H9 (cell line): ENCODE results near the gene APBA2. TPM values are rescaled to one million over a fixed set of nuclear protein-coding genes. Genes with fewer than 3 reads are reported as not detected.

Experiments
- DNase-seq: peaks from one replicate; pipeline ENCODE4 v3.0.0-alpha.2; 2017
- H2AFZ ChIP-seq: one replicate; pipeline ENCODE4 v1.6.1; 2013; ENCODE audit warnings: mild to moderate bottlenecking, low read length, control low read depth, moderate library complexity
- H2AK5ac ChIP-seq: 2 replicates; pipeline ENCODE4 v1.6.1; 2013; ENCODE audit warnings: low read length, control low read depth, mixed read lengths; ENCODE audit not compliant: insufficient read length
- H2BK120ac ChIP-seq: one replicate; pipeline ENCODE4 v1.6.1; 2013; ENCODE audit warnings: low read depth, mild to moderate bottlenecking, low read length, control low read depth, inconsistent platforms; ENCODE audit not compliant: poor library complexity, severe bottlenecking
- H2BK12ac ChIP-seq: 2 replicates; pipeline ENCODE4 v1.6.1; 2013; ENCODE audit warnings: low read length, control low read depth, mixed read lengths, low read depth; ENCODE audit not compliant: insufficient read length
- H2BK15ac ChIP-seq: 2 replicates; pipeline ENCODE4 v1.6.1; 2013; ENCODE audit warnings: low read depth, low read length, control low read depth
- H2BK20ac ChIP-seq: one replicate; pipeline ENCODE4 v1.6.1; 2013; ENCODE audit warnings: low read depth, mild to moderate bottlenecking, low read length, control low read depth, inconsistent platforms; ENCODE audit not compliant: poor library complexity, severe bottlenecking
- H2BK5ac ChIP-seq: 2 replicates; pipeline ENCODE4 v1.6.1; 2013; ENCODE audit warnings: low read length, control low read depth, mixed read lengths; ENCODE audit not compliant: insufficient read length
- H3K14ac ChIP-seq: 2 replicates; pipeline ENCODE4 v1.6.1; 2013; ENCODE audit warnings: low read length, control low read depth; ENCODE audit not compliant: insufficient read depth
- H3K18ac ChIP-seq: 2 replicates; pipeline ENCODE4 v1.6.1; 2013; ENCODE audit warnings: low read depth, mild to moderate bottlenecking, mixed read lengths, low read length, control low read depth; ENCODE audit not compliant: insufficient read length
- H3K23ac ChIP-seq: 2 replicates; pipeline ENCODE4 v1.6.1; 2013; ENCODE audit warnings: low read length, control low read depth, mixed read lengths, low read depth; ENCODE audit not compliant: insufficient read length
- H3K23me2 ChIP-seq: 2 replicates; pipeline ENCODE4 v1.6.1; 2013; ENCODE audit warnings: low read depth, mild to moderate bottlenecking, mixed read lengths, low read length, control low read depth; ENCODE audit not compliant: insufficient read length, poor library complexity, severe bottlenecking
- H3K27ac ChIP-seq: 2 replicates; pipeline ENCODE4 v1.5.1; 2013; ENCODE audit warnings: low read length, control low read depth, mixed read lengths, low read depth; ENCODE audit not compliant: insufficient read length
- H3K27me3 ChIP-seq: 2 replicates; pipeline ENCODE4 v1.6.1; 2013; ENCODE audit warnings: low read length, control low read depth, inconsistent platforms; ENCODE audit not compliant: insufficient read depth
- H3K4ac ChIP-seq: 2 replicates; pipeline ENCODE4 v1.6.1; 2013; ENCODE audit warnings: low read depth, mild to moderate bottlenecking, control low read depth, inconsistent platforms, low read length, moderate library complexity
- H3K4me1 ChIP-seq: 2 replicates; pipeline ENCODE4 v1.6.1; 2013; ENCODE audit warnings: low read length, control low read depth, inconsistent platforms; ENCODE audit not compliant: insufficient read depth
- H3K4me2 ChIP-seq: 2 replicates; pipeline ENCODE4 v1.6.1; 2013; ENCODE audit warnings: low read length, control low read depth, mixed read lengths; ENCODE audit not compliant: insufficient read length, insufficient read depth
- H3K56ac ChIP-seq: 2 replicates; pipeline ENCODE4 v1.6.1; 2013; ENCODE audit warnings: low read depth, mild to moderate bottlenecking, mixed read lengths, low read length, control low read depth; ENCODE audit not compliant: insufficient read length
- H3K79me1 ChIP-seq: 2 replicates; pipeline ENCODE4 v1.6.1; 2013; ENCODE audit warnings: low read depth, mild to moderate bottlenecking, moderate library complexity, low read length, control low read depth, inconsistent platforms; ENCODE audit not compliant: insufficient read depth, poor library complexity, severe bottlenecking
- H3K79me2 ChIP-seq: 2 replicates; pipeline ENCODE4 v1.6.1; 2013; ENCODE audit warnings: low read length, control low read depth, inconsistent platforms; ENCODE audit not compliant: insufficient read depth
- H3K9ac ChIP-seq: 2 replicates; pipeline ENCODE4 v1.6.1; 2013; ENCODE audit warnings: low read length, control low read depth, mixed read lengths; ENCODE audit not compliant: insufficient read length; ENCODE audit errors: extremely low read depth
- H3K9me3 ChIP-seq: one replicate; pipeline ENCODE4 v1.6.1; 2013; ENCODE audit warnings: low read depth, low read length, inconsistent platforms; ENCODE audit not compliant: control insufficient read depth
- H3T11ph ChIP-seq: one replicate; pipeline ENCODE4 v1.6.1; 2013; ENCODE audit warnings: mild to moderate bottlenecking, low read length, control low read depth, inconsistent platforms
- H4K20me1 ChIP-seq: one replicate; pipeline ENCODE4 v1.6.1; 2013; ENCODE audit not compliant: control insufficient read depth, insufficient read length, insufficient read depth
- H4K5ac ChIP-seq: 2 replicates; pipeline ENCODE4 v1.6.1; 2013; ENCODE audit warnings: low read depth, mild to moderate bottlenecking, mixed read lengths, low read length, control low read depth; ENCODE audit not compliant: insufficient read length
- H4K8ac ChIP-seq: replicated peaks from 2 replicates; pipeline ENCODE4 v1.6.1; 2013; ENCODE audit warnings: low read length, control low read depth, mixed read lengths, low read depth; ENCODE audit not compliant: insufficient read length
- H4K91ac ChIP-seq: 2 replicates; pipeline ENCODE4 v1.6.1; 2013; ENCODE audit warnings: low read depth, mild to moderate bottlenecking, moderate library complexity, mixed read lengths, low read length, control low read depth; ENCODE audit not compliant: insufficient read length
- H3K27ac Mint-ChIP-seq, 3 experiments: 2 replicates in 2 of 3; 3 replicates in 1 of 3; pipeline ENCODE4 v1.8.0; 2020 to 2021; ENCODE audit warnings: mixed read lengths in 3 of 3, mild to moderate bottlenecking in 1 of 3, moderate library complexity in 1 of 3
- H3K27me3 Mint-ChIP-seq: 2 replicates; pipeline ENCODE4 v1.8.0; 2021; ENCODE audit warnings: low read depth, mild to moderate bottlenecking, moderate library complexity, mixed read lengths
- H3K36me3 Mint-ChIP-seq, 3 experiments: 2 replicates in 2 of 3; 3 replicates in 1 of 3; pipeline ENCODE4 v1.8.0; 2020 to 2021; ENCODE audit warnings: low read depth in 3 of 3, mixed read lengths in 3 of 3; ENCODE audit not compliant: insufficient read depth in 1 of 3
- H3K4me1 Mint-ChIP-seq, 2 experiments: 2 replicates each; pipeline ENCODE4 v1.8.0; 2020; ENCODE audit warnings: mixed read lengths in 2 of 2
- H3K4me3 Mint-ChIP-seq, 2 experiments: 2 replicates in 1 of 2; 3 replicates in 1 of 2; pipeline ENCODE4 v1.8.0; 2020 to 2021; ENCODE audit warnings: mild to moderate bottlenecking in 2 of 2, mixed read lengths in 2 of 2, moderate library complexity in 1 of 2
- H3K9me3 Mint-ChIP-seq, 2 experiments: 2 replicates in 1 of 2; 3 replicates in 1 of 2; pipeline ENCODE4 v1.8.0; 2020; ENCODE audit warnings: mild to moderate bottlenecking in 2 of 2, mixed read lengths in 2 of 2, moderate library complexity in 1 of 2
- WGBS: extraction: QIAGEN DNeasy Blood & Tissue Kit; methylation state at CpG from one replicate; pipeline ENCODE4 v1.1.7; 2013; ENCODE audit warnings: missing lambda C conversion rate, low lambda C conversion rate, mixed read lengths; ENCODE audit not compliant: insufficient read length; ENCODE audit errors: extremely low coverage; 5-methylcytosine and 5-hydroxymethylcytosine counted together
- total RNA-seq: library from RNA; stranded (reverse); gene quantifications from 2 replicates; pipeline ENCODE4 v1.2.1, GENCODE V29; 2021
- TF ChIP-seq, protein P1 (sequence below): fragments of 200-600 bp; sonication (generic); conservative IDR thresholded peaks from 3 replicates; pipeline ENCODE4 v1.8.0; 2021; ENCODE audit warnings: antibody characterized with exemption, mild to moderate bottlenecking

The APBA2 gene
- total RNA-seq, 1 experiment from 2014 or later: 14.3 TPM

- H3K9me3 Mint-ChIP-seq: no peaks in the 10 kb centered on the region
- no peak overlapping the region for H3K56ac ChIP-seq
- no peak overlapping the region for H3K23ac ChIP-seq
- H3K4me2 ChIP-seq: no peak overlapping the region
- no peak overlapping the region for H3K4ac ChIP-seq
- no peaks in the 10 kb centered on the region for H3K9me3 ChIP-seq
- no peak overlapping the region for H3K4me3 Mint-ChIP-seq
- H3T11ph ChIP-seq: no peak overlapping the region
- no peaks in the 10 kb centered on the region for H3K23me2 ChIP-seq
- no peak overlapping the region for H2BK120ac ChIP-seq
- no peak overlapping the region for H2AK5ac ChIP-seq
- no peak overlapping the region for H3K27ac ChIP-seq
- H3K9ac ChIP-seq: no peak overlapping the region
- no peak overlapping the region for H3K14ac ChIP-seq
- DNase-seq: no peak
- H2BK20ac ChIP-seq: no peak overlapping the region
- no peak overlapping the region for H2BK5ac ChIP-seq
- H2BK12ac ChIP-seq: no peak overlapping the region
- H2BK15ac ChIP-seq: no peak overlapping the region
- H4K91ac ChIP-seq: no peak overlapping the region
- H2AFZ ChIP-seq: no peak overlapping the region
- H3K18ac ChIP-seq: no peak overlapping the region
- no peaks in the 10 kb centered on the region for H3K4me1 ChIP-seq
- no peaks in the 10 kb centered on the region for H3K27me3 ChIP-seq
- H3K27ac Mint-ChIP-seq: no peak overlapping the region
- H3K4me1 Mint-ChIP-seq: peaks cover 13 to 17% of the 10 kb centered on the region in 2 experiments
- no peak overlapping the region for H4K5ac ChIP-seq
- no peaks in the 10 kb centered on the region for H3K27me3 Mint-ChIP-seq
- no peaks in the 10 kb centered on the region for H3K79me1 ChIP-seq
- TF ChIP-seq, protein P1, sequence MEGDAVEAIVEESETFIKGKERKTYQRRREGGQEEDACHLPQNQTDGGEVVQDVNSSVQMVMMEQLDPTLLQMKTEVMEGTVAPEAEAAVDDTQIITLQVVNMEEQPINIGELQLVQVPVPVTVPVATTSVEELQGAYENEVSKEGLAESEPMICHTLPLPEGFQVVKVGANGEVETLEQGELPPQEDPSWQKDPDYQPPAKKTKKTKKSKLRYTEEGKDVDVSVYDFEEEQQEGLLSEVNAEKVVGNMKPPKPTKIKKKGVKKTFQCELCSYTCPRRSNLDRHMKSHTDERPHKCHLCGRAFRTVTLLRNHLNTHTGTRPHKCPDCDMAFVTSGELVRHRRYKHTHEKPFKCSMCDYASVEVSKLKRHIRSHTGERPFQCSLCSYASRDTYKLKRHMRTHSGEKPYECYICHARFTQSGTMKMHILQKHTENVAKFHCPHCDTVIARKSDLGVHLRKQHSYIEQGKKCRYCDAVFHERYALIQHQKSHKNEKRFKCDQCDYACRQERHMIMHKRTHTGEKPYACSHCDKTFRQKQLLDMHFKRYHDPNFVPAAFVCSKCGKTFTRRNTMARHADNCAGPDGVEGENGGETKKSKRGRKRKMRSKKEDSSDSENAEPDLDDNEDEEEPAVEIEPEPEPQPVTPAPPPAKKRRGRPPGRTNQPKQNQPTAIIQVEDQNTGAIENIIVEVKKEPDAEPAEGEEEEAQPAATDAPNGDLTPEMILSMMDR: no peak
- H4K20me1 ChIP-seq: no peaks in the 10 kb centered on the region
- WGBS: no CpG with 5 or more reads among the region's 10 CpGs
- H4K8ac ChIP-seq: no peak overlapping the region
- peaks cover 0 to 8% (median 3%) of the 10 kb centered on the region in 3 experiments; a peak in 3 of 7 replicates for H3K36me3 Mint-ChIP-seq
- no peaks in the 10 kb centered on the region for H3K79me2 ChIP-seq
These were observed 35.6 kb downstream of the APBA2 start for GRCh38 chr15:28921336-28921735.
